Ishikawa (cell line): ENCODE results near the gene OPHN1.

Source experiments
- CEBPB ChIP-seq: IDR thresholded peaks from 2 replicates; pipeline ENCODE4 v1.6.1; 2012
- CREB1 ChIP-seq: IDR thresholded peaks from 2 replicates; pipeline ENCODE4 v1.6.1; 2012; ENCODE audit warnings: low read depth
- EGR1 ChIP-seq: IDR thresholded peaks from 2 replicates; pipeline ENCODE4 v1.6.1; 2012
- EP300 ChIP-seq: IDR thresholded peaks from 2 replicates; pipeline ENCODE4 v1.6.1; 2012; ENCODE audit warnings: borderline replicate concordance
- FOXM1 ChIP-seq: IDR thresholded peaks from 2 replicates; pipeline ENCODE4 v1.6.1; 2012; ENCODE audit warnings: low read depth, borderline replicate concordance
- MAX ChIP-seq: IDR thresholded peaks from 2 replicates; pipeline ENCODE4 v1.6.1; 2012
- RAD21 ChIP-seq: IDR thresholded peaks from 2 replicates; pipeline ENCODE4 v1.6.1; 2012; ENCODE audit warnings: low read depth
- TAF1 ChIP-seq: IDR thresholded peaks from 2 replicates; pipeline ENCODE4 v1.6.1; 2012; ENCODE audit warnings: low read depth, mild to moderate bottlenecking
- TEAD4 ChIP-seq: IDR thresholded peaks from 2 replicates; pipeline ENCODE4 v1.6.1; 2012
- YY1 ChIP-seq: IDR thresholded peaks from 2 replicates; pipeline ENCODE4 v1.6.1; 2012; ENCODE audit warnings: low read depth
- ZBTB7A ChIP-seq: IDR thresholded peaks from 2 replicates; pipeline ENCODE4 v1.6.1; 2012; ENCODE audit warnings: low read depth
- TF ChIP-seq, protein P1 (sequence below): IDR thresholded peaks from 2 replicates; pipeline ENCODE4 v1.6.1; 2012; ENCODE audit warnings: low read depth, mild to moderate bottlenecking
- TF ChIP-seq, protein P2 (sequence below): IDR thresholded peaks from 2 replicates; pipeline ENCODE4 v1.6.1; 2012

GRCh38 chrX:68185161-68185560 lies 248.1 kb downstream of the OPHN1 start:
- TF ChIP-seq MAX, result no peak
- TF ChIP-seq RAD21, result no peak
- no peak for TF ChIP-seq FOXM1
- no peak for TF ChIP-seq CREB1
- TF ChIP-seq EP300, result no peak
- TF ChIP-seq, protein P1, sequence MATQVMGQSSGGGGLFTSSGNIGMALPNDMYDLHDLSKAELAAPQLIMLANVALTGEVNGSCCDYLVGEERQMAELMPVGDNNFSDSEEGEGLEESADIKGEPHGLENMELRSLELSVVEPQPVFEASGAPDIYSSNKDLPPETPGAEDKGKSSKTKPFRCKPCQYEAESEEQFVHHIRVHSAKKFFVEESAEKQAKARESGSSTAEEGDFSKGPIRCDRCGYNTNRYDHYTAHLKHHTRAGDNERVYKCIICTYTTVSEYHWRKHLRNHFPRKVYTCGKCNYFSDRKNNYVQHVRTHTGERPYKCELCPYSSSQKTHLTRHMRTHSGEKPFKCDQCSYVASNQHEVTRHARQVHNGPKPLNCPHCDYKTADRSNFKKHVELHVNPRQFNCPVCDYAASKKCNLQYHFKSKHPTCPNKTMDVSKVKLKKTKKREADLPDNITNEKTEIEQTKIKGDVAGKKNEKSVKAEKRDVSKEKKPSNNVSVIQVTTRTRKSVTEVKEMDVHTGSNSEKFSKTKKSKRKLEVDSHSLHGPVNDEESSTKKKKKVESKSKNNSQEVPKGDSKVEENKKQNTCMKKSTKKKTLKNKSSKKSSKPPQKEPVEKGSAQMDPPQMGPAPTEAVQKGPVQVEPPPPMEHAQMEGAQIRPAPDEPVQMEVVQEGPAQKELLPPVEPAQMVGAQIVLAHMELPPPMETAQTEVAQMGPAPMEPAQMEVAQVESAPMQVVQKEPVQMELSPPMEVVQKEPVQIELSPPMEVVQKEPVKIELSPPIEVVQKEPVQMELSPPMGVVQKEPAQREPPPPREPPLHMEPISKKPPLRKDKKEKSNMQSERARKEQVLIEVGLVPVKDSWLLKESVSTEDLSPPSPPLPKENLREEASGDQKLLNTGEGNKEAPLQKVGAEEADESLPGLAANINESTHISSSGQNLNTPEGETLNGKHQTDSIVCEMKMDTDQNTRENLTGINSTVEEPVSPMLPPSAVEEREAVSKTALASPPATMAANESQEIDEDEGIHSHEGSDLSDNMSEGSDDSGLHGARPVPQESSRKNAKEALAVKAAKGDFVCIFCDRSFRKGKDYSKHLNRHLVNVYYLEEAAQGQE, result no peak
- TF ChIP-seq EGR1, result no peak
- TF ChIP-seq, protein P2, sequence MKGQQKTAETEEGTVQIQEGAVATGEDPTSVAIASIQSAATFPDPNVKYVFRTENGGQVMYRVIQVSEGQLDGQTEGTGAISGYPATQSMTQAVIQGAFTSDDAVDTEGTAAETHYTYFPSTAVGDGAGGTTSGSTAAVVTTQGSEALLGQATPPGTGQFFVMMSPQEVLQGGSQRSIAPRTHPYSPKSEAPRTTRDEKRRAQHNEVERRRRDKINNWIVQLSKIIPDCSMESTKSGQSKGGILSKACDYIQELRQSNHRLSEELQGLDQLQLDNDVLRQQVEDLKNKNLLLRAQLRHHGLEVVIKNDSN, result no peak
- TF ChIP-seq TEAD4, result no peak
- no peak for TF ChIP-seq TAF1
- TF ChIP-seq ZBTB7A, result no peak
- TF ChIP-seq CEBPB, result no peak
- TF ChIP-seq YY1, result no peak
